Right ventricle myocardium superior (tissue), 1 donor: ENCODE measurements around the gene DLGAP4. TPM values are rescaled to one million over a fixed set of nuclear protein-coding genes. Genes with fewer than 3 reads are reported as not detected.

ENCODE experiments used
- ATAC-seq: fragments of 200-7000 bp; cut with Tn5 transposase; one replicate; pipeline ENCODE4 v1.9.1; 2020; ENCODE audit warnings: mild to moderate bottlenecking; ENCODE audit not compliant: poor library complexity
- DNase-seq: peaks from one replicate; pipeline ENCODE4 v3.0.0-alpha.2; 2020
- intact Hi-C: fragments of 100-400 bp; cut with DNase I; formaldehyde crosslinking; loops from one replicate; pipeline ENCODE4 v1.11.2; 2022
- total RNA-seq: library from RNA; stranded (reverse); fragmentation: NEBNext Ultra II Directional; extraction: Animal tissue kit (Norgen Biotek cat#: 25700); gene quantifications from one replicate; pipeline ENCODE4 v1.2.1, GENCODE V29; 2021
- donor health status: DM: no; HTN: yes; CAD: no; lungs with severe emphysema.

Gene DLGAP4
- total RNA-seq, 1 donor from 2014 or later = 40.9 TPM

DNA sequence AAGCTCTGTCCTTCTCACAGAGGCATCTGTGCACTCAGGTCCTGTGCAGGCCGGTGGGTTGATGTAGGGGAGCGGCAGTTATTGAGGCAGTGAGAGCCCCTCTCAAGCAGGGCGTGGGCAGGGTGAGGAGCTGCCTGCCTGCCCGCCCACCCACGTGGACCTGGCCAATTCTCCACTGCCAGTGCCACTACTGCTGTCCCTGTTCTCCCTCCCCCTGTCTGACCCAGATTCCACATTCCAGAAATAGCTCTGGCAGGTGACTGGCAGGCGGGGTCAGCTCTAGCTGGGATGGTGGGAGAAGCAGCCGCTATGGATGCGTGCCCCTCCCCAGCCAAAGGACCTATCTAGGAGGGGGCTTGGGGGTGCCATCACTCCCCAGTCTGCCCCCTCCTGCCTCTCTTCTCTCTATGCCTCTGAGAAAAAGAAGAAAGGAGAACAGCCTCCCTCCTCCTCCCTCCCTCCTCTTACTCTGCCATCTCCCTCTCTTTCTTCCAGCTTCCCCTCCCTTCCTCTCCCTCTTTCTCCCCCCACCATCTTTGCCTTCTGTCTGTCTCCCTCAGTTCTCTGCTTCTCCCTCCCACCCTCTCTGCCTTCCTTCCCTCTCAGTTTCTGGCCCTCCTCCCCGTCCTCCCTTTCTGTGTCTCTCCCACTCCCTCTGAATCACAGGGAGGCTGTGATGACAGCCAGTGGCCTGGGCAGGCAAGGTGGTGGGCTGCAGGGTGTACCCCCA, 148.7 kb downstream of the DLGAP4 start:
- no peak for DNase-seq

GRCh38 chr20:36455972-36456625, 150.0 kb downstream of the DLGAP4 start:
- ATAC-seq = no peak

More for the DNA sequence above, 148.7 kb downstream of the DLGAP4 start:
- intact Hi-C loops = no loop called here
- peak; percentile 88 for ATAC-seq

DNA sequence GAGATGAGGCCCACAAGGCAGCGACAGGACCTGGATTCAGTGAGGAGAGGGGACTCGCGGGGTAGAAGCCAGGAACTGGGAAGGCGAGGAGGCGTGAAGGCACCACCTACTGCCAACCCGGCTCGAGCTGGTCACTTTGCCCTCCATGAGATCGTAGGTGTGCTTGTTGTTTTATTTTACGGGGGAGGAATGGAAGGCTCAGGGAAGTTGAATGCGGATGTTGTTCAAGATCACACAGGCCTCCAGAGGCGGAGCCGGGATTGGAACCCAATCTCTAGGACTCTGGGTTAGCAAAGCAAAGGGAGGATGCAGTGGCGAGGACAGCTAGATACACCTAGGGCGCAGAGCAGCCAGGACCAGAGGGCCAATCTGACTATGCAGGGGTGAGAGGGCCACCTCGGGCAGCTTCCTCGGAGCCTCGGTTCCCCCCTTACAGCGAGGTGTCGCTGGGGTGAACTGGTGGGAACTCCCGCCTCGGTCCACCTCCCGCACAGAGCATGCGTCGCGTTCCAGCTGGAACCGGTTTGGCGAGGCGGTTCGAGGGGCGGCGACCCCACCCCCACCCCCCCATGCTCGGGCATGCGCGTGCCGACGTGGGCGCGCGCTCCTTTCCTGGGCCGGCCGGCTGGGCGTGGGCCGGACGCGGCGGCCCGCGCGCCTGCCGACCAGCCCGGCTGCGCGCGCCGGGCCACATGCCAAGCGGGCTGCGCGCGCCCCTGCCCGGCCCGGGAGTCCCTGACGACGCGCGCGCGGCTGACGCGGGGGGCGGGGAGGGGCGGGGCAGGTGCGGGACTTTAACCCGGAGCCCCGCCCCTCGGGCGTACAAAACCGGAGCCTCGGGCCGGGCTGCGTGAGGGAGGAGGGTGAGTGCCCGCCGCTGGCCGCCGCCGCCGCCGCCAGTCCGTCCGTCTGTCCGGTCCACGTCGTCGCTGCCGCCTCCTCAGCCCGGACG, 154.8 kb downstream of the DLGAP4 start:
- intact Hi-C loops = loop anchor here (5.0 kb wide), 1 partner anchor 81 kb away; the partner anchor contains the start of gene MYL9
- DNase-seq (peak; percentile 96), ATAC-seq (peak; percentile 78)

More at GRCh38 chr20:36455972-36456625, 150.0 kb downstream of the DLGAP4 start:
- intact Hi-C loops = no loop called here
- DNase-seq = no peak

- DNase-seq (peak; percentile 84), ATAC-seq (peak; percentile 34)
- intact Hi-C loops = loop anchor here (5.0 kb wide), 1 partner anchor 80 kb away; the partner anchor contains the start of gene MYL9
Observed at GRCh38 chr20:36461600-36462439, 155.7 kb downstream of the DLGAP4 start.

- peak; percentile 82 for DNase-seq
- intact Hi-C loops = loop anchor here (5.0 kb wide), 1 partner anchor 80 kb away; the partner anchor contains the start of gene MYL9
- peak; percentile 55 for ATAC-seq
Observed at GRCh38 chr20:36462440-36463211, 156.5 kb downstream of the DLGAP4 start.

- no peak for ATAC-seq
- intact Hi-C loops = loop anchor here (5.0 kb wide), 1 partner anchor 79 kb away; the partner anchor contains the start of gene MYL9
Observed at GRCh38 chr20:36463212-36464061, 157.3 kb downstream of the DLGAP4 start.

GRCh38 chr20:36465109-36466080, 159.3 kb downstream of the DLGAP4 start:
- intact Hi-C loops = no loop called here
- DNase-seq (peak; percentile 58), ATAC-seq (no peak)

More at GRCh38 chr20:36463212-36464061, 157.3 kb downstream of the DLGAP4 start:
- DNase-seq = no peak

DNA sequence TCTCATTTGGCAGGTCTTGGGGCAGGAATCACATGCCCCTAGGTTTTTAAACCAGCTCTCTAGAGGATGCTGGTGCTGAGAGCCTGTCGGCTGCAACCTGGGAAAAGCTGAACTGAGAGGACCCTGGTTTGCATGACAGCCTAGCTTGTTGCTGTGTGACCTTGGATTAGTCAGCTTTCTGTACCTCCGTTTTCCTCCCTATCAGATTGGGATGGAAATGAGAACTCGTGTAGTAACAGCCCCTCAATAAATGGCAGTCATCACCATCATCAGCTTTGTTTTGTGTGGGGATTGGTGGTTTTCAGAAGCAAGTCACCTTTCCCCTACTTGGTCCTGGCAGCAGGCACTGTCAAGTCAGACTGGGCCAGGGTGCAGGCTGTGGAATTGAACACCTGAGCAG, 159.9 kb downstream of the DLGAP4 start:
- intact Hi-C loops = no loop called here
- DNase-seq (no peak), ATAC-seq (no peak)

- ATAC-seq (peak; percentile 4), DNase-seq (peak; percentile 78)
- intact Hi-C loops = no loop called here
Observed at GRCh38 chr20:36467076-36467999, 161.2 kb downstream of the DLGAP4 start.

DNA sequence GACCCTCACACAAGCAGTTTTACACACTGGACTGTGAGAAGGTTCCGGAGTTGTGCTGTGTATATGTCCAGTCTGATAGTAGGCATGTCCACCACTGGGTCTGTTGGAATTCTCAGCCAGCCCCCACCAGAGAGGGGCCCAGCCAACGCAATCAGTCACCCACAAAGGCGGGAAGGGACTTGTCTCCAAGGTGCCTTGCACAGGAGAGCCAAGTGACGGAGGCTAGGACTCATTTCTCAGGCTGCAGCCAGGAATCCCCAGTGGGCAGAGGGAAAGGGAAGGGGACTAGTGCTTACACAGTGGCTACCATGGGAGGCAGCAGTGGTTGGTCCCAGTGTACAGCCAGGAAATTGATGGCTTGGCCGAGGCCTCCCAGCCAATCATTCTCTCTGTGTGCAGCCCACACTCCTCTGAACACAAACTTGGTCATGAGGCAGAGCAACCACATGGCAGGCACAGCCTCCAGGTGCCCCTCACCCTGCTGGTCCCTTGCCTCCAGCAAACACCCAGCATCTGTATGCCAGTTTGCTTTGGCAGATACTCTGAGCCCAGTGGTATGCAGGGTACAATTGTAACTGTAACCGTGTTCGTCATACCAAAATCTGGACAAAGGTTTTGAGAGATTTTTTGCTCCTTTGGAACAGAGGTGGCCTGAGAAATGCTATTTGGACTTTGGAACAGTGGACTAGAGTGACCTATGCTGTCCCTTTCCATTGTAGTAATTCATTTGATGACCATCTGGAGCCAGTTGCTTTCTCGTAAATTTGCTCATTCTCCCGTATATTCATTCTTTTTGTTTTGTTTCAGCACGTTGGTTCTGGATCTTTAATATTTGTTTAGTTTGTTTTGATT, 162.2 kb downstream of the DLGAP4 start:
- no peak for DNase-seq
- ATAC-seq = peak; percentile 18
- intact Hi-C loops = no loop called here

- intact Hi-C loops = no loop called here
- DNase-seq = no peak
- no peak for ATAC-seq
Observed at GRCh38 chr20:36469973-36470372, 163.8 kb downstream of the DLGAP4 start.

DNA sequence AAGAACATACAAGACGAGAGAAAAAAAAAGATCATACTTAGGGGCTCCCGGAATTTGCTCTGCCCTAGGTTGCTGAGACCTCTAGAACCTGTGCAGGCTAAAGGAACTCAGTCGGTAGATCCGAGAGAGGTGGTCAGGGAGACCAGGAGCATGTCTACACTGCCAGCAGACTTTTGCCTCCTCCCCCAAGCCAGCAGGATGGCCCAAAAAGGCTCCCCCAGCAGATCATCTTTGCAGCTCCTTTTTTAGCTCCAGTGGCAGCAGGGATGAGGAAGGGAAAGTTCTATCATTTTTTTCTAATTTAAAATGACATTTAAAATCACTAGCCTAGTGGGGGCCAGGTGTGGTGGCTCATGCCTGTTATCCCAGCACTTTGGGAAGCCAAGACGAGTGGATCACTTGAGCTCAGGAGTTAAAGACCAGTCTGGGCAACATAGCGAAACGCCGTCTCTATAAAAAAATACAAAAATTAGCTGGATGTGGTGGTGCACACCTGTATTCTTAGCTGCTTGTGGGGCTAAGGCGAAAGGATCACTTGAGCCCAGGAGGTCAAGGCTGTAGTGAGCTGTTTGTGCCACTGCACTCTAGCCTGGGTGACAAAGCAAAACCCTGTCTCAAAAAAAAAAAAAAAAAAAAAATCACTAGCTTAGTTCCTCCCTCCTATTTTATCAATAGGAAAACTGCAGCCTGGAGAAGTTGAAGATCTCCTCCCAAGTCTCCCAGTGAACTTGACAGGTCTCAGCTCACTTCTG, 165.9 kb downstream of the DLGAP4 start:
- DNase-seq = no peak
- ATAC-seq = peak; percentile 3
- intact Hi-C loops = no loop called here

DNA sequence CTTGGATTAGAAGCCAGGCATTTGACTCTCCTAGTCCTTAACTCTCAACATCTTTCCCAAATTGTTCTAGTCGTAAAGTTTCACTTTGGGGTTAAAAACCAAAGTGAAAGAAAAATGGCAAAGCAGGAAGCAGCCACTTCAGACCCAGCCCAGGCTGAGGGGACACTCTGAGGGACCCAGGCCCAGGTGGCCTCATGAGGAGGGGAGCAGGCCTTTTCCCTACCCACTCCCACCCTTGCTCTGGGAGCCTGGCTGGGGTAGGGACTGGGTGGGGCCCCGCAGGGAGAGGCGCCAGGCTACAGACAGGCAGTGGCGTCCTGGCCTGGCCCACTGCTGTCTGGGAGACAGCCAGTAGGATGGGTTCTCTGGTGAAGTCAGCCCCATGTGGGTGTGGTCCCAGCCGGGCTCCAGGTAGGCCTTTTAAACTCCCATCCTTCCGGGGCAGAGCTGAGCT, 166.5 kb downstream of the DLGAP4 start:
- intact Hi-C loops = no loop called here
- peak; percentile 74 for DNase-seq
- peak; percentile 70 for ATAC-seq
